Measurements from ENCODE around the gene SLC40A1.

Gene SLC40A1

DNA sequence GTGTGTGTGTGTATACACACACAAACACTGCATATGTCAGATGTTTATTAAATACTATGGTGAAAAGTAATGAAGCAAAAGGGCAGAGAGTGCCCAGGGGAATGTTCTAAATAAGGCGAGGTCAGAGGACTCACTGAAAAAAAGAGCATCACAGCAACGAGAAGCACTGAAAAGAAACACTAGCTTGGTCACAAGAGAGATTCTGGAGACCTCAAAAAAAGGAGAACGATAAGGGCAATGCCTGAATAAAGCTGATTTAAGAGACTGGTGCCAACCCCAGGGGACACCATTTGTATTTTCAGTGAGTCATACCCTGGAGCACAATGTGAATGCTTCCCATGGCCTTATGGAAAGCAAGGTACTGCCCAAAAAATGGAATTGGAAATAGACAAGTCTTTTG lies 14.5 kb downstream of the SLC40A1 start:
- no peak for DNase-seq

DNA sequence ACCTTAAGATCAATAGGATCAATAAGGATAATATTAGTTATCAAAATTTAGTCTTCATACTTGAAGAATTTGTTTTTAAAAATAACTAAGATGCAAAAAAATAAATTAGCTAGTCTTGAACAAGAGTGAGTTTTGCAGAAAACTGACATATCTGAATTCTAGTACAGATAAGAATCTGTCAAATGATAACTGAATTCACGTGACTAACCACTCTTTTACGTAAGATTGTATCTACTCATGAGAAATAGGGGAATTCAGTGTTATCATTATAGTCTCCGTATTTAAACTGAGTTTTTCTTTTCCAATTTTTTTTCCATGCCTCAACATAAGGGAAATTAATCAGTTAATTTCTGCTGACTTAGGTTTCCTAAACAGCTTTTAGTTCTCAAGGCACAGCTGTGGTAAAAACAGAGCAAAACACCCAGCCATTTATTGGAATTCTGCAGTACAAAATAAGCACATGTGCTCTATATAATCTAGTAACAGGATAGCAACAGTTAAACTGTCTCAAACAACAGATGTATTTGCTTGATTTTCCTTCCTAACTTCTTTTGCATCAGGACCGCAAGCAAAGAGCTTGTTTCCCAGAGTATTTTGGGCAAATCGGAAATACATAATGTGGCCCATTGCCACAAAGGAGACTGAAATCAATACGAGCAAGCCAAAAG lies 19.1 kb downstream of the SLC40A1 start:
- DNase-seq: no peak

DNA sequence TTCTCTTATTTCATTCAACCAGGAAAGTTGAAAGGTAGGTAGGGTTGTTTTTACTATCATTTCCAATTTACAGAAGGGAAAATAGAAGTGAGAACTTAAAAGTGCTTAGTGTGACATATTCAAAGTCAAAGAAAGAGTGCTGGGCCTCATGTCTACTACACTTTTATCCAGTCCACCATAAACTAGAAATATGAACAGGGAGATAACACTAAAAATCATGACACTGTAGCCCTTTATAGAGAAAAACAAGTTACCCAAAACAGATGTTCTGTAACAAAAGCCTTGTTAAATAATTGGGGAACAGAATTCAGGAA lies 20.4 kb downstream of the SLC40A1 start:
- DNase-seq: no peak

DNA sequence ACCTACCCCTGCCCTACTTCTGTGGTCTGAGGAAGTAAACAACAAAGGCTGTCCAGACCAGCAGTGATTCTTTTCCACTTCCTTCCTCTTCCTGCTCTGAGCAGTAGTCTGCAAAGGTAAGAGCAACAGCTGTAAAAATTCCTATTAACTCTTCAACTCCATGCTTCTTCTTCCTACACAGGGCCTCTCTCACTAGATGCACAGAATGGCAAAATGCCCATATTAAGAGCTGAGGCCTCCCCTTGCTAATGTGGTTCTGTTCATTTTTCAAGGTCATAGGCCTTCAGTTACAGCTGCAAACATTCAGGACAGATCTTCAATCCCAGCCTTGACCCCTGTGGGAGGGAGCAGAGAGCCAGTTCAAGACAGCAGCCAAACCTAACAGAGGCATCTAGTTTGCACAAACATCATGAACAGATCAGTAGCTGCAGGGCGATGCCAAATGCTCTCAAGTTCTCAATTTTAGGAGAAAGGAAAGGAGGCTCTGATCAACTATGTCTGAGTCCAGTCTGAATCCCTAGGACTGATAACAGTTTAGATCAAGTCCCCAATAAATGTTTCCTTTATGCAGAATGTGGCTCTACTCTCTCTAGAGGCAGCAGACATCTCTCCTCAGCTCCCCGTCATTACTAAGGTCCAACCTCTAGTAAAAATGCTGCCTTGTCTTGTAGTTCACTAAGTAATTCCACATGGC lies 20.9 kb downstream of the SLC40A1 start:
- no peak for DNase-seq

DNA sequence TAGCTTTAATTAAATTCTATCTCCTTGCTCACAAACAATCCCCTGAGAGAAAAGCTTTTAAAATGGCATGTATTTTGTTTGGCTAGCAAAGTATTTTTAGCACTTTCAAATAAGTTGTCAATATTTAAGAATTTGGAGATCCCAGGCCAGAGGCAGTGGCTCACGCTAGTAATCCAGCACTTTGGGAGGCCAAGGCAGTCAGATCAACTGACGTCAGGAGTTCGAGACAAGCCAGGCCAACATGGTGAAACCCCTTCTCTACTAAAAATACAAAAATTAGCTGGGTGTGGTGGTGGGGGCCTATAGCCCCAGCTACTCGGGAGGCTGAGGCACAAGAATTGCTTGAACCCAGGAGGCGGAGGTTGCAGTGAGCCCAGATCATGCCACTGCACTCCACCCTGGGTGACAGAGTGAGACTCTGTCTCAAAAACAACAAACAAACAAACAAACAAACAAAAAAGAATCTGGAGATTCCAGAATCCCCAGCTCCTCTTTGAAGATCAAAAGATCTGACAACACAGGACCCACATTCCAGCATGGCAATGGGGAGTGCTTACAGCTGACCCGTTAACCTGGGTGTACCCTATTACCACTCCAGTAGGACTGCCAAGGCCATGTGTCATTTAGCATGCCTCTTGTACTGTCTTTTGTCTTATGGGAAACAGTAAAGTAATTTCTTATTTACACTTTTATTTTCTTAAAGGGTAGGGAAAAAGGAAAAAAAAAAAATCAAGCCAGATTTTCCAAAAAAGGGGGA lies 21.9 kb downstream of the SLC40A1 start:
- DNase-seq: no peak

DNA sequence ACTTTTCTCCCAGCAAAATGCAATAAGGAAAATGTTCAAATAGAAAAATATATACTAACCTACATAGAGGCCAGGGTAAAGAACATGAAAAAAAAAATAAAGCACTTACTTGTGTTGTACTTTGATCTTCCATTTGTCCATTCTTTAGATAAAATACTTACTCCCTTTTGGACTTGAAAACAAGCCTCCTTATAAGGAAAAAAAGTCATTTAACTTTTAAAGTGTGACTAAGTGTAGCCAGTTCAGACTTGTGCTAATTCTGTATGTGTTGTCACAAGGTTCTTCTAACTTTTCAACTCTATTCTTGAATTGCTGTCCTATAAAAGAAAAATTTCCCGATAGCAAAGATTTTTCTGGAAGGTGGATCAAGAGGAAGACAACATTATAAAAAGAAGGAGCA lies 23.2 kb downstream of the SLC40A1 start:
- no peak for DNase-seq

DNA sequence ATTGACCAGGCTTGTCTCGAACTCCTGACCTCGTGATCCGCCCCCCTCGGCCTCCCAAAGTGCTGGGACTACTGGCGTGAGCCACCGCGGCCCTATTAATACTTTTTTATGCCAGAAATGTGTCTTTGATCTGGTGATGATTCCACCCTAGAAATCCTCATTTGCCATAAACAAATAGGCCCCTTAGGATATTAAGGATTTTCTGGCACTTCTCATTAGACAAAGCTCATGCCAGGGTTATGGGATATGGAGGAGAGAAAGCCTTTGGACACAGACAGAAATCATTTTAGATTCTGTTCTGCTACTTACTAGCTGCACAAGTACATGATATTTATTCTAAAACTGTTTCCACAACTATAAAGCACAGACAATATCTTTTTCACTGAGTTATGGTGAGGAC lies 24.1 kb downstream of the SLC40A1 start:
- no peak for DNase-seq

DNA sequence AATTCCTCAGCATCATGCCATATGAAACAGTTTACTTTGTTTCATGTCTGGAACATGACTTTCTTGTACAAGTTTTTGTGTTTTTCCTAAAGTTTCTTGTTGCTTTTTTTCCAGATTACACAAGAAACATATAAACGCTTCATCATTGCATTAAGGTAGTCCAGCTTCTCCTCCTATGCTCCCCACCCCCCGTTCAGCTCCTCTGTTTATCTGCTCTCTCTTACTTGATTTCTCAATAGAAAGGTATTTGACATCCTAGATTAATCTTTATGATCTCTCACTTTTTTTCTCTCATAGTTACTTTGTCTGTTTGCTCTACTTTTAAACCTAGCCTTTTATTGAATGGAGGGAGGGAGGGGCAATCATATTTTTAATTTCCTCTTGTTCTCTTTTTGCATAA lies 25.4 kb downstream of the SLC40A1 start:
- DNase-seq: peak; percentile 66

DNA sequence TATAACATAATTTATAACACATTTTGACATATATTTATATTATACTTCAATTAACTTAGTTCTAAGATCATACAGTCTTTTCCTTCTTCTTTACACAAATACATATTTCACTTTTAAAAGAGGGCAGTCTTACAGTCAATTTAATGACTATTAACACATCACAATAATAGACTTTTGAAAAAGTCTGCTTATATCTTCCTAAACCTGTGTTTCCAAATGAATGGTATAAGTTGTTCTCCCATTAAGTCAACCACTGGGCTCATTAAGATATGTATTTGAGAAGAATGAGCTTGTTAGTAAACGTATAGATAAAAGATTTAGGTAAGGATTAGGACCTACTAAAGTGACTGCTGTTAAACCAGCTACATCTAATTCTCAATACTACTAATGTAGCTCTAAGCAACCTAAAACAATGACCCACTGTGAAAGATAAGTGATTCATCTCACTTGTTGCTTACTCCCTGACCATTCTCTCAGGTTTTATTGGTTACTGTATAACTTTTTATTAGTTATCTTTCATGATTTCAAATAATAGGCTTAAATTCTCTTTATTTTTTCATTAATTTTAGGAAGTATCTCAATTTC lies 27.0 kb downstream of the SLC40A1 start:
- no peak for DNase-seq

DNA sequence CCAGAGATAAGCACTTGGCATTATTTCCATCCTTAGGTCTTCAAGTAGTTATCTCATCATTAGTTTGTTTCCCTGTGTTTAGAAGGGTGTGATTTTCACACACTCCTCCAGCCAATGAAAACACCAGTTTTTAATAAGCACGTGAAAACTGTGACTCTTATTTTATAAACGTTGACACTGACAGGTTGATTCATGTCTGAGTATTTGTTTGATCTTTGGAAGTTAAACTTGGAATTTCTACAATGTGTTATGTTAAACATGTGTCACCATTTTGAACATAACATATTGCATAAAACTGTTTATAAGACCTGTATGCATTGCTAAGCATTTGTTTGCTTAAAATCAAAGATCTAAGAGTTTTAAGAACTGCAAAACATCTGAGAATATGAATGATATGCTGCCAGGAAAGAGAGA lies 27.6 kb downstream of the SLC40A1 start:
- no peak for DNase-seq

DNA sequence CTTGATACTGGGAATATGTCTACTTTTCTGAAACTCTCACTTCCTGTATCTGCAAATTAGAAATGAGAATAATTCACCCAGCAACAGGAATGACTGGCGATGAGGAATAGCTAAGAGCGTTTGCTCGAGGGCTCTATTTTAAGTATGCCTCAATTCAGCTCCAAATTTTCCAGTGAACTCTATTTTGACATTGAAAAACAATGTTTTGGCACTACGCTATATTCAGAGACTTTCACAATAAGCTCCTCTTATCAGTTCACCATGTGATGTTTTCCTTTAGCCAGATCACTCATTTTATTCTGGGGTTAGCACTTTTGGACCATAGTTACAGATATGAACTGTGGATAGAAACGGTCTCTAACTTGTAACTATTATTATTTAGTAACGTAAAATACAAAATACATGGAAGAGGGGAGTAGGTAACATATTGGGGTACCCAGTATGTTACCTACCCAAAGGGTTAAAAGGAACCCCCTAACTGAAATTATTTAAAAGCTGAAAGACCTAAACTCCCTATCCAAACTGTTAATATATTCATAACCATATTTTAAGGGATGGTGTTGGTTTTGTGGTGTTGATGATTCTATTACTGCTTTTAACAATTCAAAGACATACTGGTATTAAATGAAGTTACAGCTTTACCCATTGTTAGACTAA lies 28.1 kb downstream of the SLC40A1 start:
- DNase-seq: no peak

DNA sequence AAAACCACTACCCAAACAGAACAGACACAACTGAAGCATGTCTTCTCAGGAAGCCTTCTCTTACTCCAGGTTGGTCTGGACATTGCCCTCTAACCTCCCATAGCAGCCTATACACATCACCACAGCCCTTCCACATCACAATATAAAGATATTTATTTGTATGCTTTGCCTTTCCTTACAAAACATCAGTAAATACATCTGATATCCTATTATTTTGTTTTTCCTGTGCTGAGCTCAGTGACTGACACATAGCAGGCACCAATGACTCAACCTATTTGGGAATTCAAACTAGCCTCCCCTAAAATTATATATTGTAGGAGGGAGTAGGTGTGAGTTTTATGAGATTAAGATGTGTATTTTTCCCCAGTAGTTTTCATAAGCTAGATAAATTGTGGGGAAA lies 28.8 kb downstream of the SLC40A1 start:
- no peak for DNase-seq

DNA sequence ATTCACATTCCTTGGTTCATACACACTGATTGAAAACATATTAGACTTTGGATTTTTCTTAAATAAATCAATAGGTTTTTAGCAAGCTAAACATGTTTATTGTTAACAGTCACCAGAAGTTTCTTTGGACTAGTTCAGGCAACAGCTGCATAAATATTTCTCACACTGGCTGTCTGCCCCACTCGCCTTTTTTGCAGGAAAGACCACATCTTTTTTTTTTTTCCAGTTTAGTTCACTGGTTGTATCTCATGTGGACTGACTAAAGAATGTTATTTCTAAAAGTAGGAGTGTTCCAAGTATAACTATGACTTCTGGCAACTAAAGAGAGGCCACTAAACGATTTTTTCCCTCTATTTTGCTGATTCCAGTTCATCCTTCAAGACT lies 31.1 kb downstream of the SLC40A1 start:
- DNase-seq: peak; percentile 80

DNA sequence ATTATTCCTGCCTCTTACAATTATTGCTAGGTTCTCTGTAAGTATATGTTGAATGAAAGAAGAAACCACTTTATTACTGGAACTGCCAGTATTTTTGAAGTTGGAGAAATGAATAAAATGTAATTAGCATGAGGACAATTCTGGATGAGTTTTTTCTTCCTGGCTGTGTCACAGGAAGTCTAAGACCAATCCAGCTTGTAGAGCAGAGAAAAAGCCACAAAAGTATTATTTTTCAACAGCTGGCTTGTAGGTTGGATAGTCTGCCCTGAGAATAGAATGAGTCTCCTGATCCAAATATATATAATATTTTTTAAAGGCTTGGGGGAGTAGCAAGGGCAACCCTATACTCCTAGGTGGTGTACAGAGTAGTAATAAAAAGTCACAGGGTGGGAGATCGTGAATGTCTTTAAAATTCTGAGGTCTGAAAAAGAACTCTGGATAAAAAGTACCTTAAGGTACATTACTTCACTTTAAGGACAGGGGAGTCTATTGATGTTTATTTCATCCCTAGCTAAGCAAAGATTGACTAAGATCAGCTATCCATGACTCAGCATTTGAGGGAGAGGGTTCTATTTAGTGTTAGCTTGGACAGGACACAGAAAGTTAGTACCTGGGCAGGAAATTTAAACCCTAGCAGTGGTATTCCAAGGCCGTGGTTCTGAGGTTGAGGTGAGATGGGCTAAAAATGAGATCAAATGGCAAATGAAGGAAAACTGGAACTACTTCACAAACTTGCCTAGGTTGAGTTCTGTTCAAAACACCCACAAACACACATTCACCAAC lies 31.7 kb downstream of the SLC40A1 start:
- DNase-seq: peak; percentile 26

DNA sequence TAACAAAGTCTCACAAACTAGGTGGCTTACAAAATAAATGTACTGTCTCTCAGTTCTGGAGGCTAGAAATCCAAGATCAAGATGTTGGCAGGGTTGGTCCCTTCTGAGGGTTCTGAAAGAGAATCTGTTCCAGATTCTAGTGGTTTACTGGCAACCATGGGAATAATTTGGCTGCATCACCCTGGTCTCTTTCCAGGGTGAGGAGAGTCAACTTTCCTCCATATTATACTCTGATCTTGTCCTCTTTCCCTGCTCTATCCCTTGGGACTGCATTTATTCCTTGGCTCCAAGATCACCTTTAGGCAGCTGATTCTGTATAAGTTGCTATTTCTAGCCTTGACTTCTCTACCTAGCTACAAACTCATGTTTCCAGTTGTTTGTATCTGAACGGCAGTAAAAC lies 35.2 kb downstream of the SLC40A1 start:
- no peak for DNase-seq

DNA sequence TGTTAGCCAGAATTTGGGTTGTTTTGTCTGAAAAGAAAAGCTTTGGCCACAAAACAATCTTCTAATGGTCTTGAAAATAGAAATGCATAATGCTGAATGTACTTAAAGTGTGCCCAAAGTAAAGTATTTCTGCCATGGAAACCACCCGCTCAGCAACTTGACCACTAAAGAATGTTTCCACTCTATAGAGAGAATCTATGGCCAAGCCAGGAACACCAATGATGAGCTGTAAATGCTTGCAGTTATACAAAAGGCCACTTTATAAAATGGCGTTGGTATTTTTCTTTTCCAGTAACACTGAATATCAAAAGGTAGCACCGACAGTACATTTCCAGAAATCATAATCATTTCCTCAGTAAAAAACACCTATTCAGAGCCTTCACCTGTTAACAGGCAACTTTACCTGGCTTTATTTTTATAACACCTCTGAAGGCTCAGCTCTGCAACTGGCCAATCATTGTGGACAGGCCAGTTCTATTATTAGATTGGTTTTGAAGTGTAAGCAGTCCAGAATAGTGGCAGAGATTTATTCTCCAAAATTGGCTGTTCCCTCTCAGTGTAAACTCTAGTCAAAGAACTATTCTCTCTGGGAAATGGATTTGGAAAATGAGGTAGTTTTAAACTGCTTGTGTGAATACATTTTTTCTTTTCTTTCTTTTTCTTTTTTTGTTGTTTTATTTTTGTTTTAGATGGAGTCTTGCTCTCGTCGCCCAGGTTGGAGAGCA lies 36.1 kb downstream of the SLC40A1 start:
- DNase-seq: no peak

DNA sequence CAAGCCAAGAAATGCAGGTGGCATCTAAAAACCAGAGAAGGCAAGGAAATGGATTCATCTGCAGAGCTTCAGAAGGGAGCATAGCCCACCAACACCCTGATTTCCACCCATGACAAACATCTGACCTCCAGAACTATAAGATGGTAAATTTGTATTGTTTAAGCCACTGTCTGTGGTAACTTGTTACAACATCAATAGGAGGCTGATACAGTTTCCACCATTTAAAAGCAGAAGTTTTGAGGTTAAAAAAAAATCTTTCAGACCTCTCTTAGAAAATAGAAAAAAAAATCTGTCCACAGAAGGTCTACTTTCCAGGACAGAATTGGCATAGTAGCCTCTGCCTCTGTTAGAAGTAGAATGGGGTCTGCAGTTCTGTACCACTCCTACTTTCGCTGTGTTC lies 37.2 kb downstream of the SLC40A1 start:
- DNase-seq: no peak

DNA sequence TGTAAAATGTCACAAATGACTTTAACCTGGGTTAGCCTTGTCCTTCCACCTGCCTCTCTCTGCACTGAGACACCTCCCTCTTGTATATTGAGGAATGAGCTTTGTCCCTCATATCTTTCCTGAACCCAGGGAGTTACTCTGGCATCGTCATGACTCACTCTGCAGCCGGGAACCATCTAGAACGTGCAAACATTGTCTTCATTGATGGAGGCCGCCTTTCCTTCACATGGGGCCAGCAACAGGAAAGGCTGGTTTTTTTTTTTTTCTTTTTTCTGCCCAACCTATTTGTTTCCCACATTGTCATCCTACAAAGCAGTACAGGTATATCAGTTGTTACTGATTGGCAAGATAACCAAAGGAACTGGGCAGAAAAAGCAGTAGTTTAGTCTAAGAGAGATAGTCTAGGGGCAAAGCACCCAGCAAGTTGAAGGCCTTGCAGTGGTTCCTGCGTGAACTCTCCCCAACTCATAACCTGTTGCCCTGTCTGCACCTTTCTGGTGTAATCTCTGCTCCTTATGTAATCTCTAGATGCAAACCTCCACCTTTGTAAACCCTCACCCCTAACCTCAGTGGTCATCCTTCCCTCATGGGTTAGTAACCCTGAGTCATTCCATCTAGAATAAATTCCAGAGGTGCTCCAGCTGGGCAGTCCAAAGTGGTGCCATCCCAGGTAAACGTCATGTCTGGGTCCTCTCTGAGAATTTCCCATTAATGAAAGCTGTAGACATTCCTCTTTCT lies 38.3 kb downstream of the SLC40A1 start:
- no peak for DNase-seq

DNA sequence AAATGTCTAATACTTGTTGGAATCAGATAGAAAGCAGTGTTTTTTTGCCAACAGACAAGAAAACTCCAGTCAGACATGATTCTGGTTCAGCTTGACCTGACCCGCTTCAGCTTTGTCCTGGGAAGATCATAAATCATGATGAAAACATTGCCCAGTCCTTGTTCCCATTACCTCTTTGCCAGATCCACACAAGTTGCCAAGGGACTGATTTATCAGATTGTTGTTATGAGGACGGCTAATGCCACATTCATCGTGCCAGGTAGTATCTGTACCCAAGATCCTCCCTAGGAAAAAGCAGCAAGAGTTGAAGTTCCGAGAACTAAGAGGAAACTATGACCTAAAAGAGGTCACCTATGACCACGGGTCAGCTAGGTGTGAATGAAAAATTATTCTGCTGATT lies 39.0 kb downstream of the SLC40A1 start:
- no peak for DNase-seq

DNA sequence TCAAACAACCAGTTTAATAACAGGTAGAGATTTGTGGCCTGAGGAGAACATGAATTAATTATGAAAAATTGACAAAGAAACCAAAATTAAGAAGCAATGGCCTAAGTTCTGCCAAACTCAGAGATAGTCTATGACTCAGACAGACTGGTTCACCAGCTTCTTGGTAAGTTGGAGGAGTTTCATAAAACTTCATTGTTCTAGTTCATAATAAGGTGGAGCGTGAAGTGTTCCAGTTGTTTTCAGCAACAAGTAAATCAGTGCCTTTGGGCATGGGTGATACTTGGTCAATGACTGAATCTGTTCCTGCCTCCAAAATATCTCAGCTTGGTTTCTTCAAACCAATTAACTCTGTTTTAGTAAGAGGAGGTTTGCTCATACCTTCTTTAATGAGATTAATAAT lies 40.0 kb downstream of the SLC40A1 start:
- no peak for DNase-seq

DNA sequence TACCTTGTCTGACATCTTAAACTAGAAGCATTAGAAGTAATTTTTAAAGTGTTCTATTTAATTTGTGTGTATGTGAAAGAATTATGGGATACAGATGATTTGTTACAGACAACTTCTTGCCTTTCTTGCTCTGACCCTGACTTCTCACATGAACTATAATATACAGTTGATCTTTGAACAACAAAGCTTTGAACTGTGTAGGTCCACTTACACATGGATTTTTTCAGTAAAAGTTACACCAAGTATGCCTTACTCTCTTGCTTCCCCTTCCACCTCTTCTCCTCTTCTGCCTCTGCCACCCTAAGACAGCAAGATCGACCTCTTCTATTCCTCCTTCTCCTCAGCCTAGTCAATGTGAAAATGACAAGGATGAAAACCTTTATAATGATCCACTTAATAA lies 42.2 kb downstream of the SLC40A1 start:
- DNase-seq: no peak
